ENCODE measurements around the gene OR2G3. TPM values are rescaled to one million over a fixed set of nuclear protein-coding genes. Genes with fewer than 3 reads are reported as not detected.
A peak's percentile ranks its signal among the peaks of the same experiment; 100 is the strongest.

The OR2G3 gene
- total RNA-seq, 4 donors from 2014 or later, result not detected

- 63 to 64% methylated on average over 4 of the region's 4 CpGs for WGBS, 2 donors
- intact Hi-C loops (cut with DNase I; ENCODE audit: low total_unique reads), result no loop called here
- TF ChIP-seq, protein P1, sequence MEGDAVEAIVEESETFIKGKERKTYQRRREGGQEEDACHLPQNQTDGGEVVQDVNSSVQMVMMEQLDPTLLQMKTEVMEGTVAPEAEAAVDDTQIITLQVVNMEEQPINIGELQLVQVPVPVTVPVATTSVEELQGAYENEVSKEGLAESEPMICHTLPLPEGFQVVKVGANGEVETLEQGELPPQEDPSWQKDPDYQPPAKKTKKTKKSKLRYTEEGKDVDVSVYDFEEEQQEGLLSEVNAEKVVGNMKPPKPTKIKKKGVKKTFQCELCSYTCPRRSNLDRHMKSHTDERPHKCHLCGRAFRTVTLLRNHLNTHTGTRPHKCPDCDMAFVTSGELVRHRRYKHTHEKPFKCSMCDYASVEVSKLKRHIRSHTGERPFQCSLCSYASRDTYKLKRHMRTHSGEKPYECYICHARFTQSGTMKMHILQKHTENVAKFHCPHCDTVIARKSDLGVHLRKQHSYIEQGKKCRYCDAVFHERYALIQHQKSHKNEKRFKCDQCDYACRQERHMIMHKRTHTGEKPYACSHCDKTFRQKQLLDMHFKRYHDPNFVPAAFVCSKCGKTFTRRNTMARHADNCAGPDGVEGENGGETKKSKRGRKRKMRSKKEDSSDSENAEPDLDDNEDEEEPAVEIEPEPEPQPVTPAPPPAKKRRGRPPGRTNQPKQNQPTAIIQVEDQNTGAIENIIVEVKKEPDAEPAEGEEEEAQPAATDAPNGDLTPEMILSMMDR (IDR thresholded peaks at IDR 0.05), result no peak
- TF ChIP-seq POLR2A (IDR thresholded peaks at IDR 0.05), result no peak
- H3K4me3 ChIP-seq (ENCODE audit: low read depth, poor library complexity, severe bottlenecking), result no peak overlapping the region
- DNase-seq (ENCODE audit: low spot score in 2 of 2), result no peak
Observed at GRCh38 chr1:247638011-247638410, 32.6 kb downstream of the OR2G3 start.

DNA sequence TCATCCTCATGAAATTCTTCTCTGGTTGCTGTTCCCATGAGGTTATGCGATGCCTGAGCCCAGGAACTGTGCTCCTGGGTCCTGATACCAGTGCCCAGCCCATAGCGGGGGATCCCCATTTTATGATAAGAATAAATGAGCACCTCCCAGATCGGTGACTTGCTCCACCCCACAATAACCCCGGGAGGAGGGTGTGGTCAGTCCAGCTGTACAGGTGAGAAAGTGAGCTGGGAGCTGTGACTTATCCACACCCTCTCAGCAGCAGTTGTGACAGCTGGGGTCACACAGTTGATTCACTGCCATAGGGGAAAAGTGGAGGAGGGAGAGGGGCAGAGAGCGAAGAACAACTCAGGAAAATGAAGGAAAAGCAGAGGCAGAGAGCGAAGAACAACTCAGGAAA lies 33.4 kb downstream of the OR2G3 start:
- no peak overlapping the region for H3K4me3 ChIP-seq (ENCODE audit: low read depth, poor library complexity, severe bottlenecking)
- TF ChIP-seq POLR2A (IDR thresholded peaks at IDR 0.05), result no peak
- TF ChIP-seq, protein P1 (IDR thresholded peaks at IDR 0.05), result no peak
- 82 to 85% methylated on average over 6 of the region's 6 CpGs for WGBS, 2 donors
- intact Hi-C loops (cut with DNase I; ENCODE audit: low total_unique reads), result no loop called here
- DNase-seq (ENCODE audit: low spot score in 2 of 2), result no peak

DNA sequence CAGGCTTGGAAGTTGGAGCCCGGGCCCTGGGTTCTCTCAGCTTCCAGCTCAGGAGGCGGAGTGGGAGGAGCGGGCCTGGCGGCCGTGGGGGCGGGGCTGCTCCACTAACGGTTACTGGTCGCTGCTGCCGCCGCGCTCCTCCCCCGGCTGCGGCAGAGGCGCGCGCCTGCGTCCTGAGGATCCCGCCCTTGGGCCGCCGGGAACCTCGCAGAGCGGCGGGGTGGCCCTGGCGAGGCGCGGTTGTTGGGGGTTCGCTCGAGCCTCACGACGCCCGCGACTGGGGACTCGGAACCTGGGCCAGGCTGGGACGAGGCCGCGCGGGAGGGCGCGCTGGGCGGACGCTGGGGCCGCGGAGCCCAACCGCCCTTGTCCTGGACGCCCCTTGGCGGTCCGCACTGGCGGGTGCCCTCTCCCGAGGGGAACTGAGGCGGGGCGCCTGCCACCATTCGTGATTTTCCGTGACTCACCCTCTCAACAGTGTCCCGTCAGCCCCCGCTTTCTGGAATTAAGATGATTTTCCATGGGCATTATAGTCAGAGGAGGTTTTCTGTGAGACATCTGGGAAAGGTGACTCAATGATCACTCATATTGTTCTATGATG lies 34.1 kb downstream of the OR2G3 start:
- TF ChIP-seq POLR2A (IDR thresholded peaks at IDR 0.05), result no peak
- TF ChIP-seq, protein P1 (IDR thresholded peaks at IDR 0.05), result no peak
- WGBS, 2 donors, result 26 to 30% methylated on average over 29 to 53 of the region's 55 CpGs
- no peak overlapping the region for H3K4me3 ChIP-seq (ENCODE audit: low read depth, poor library complexity, severe bottlenecking)
- intact Hi-C loops (cut with DNase I; ENCODE audit: low total_unique reads), result no loop called here
- DNase-seq (ENCODE audit: low spot score in 2 of 2), result peak; percentile 31 to 94

GRCh38 chr1:247642742-247643141 lies 37.4 kb downstream of the OR2G3 start:
- intact Hi-C loops (cut with DNase I; ENCODE audit: low total_unique reads), result no loop called here
- no peak for DNase-seq (ENCODE audit: low spot score in 2 of 2)
- WGBS, 2 donors, result 81 to 82% methylated on average over 5 of the region's 5 CpGs
- no peak overlapping the region for H3K4me3 ChIP-seq (ENCODE audit: low read depth, poor library complexity, severe bottlenecking)
- TF ChIP-seq, protein P1 (IDR thresholded peaks at IDR 0.05), result no peak
- no peak for TF ChIP-seq POLR2A (IDR thresholded peaks at IDR 0.05)

DNA sequence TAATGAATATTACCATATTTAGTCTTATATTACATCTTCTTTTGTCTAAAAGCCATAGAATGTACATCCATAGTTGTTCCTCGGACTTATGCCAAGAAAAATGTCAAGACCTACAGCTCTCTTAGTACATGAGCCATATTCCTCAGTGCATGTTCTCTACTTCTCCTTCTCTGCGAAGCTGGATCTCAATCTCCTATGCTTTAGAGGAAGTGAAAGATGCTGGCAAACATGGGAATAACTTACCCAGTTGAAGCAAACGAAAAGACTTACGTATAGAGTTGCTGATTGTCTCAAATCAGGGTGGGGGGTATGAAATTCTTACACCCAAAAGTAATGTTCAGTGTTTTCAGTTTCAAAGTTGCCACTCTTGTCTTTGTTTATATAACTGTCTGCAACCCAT lies 41.5 kb downstream of the OR2G3 start:
- no peak for TF ChIP-seq POLR2A (IDR thresholded peaks at IDR 0.05)
- TF ChIP-seq, protein P1 (IDR thresholded peaks at IDR 0.05), result no peak
- intact Hi-C loops (cut with DNase I; ENCODE audit: low total_unique reads), result no loop called here
- WGBS, 2 donors, result 74% methylated on average over 4 of the region's 4 CpGs

DNA sequence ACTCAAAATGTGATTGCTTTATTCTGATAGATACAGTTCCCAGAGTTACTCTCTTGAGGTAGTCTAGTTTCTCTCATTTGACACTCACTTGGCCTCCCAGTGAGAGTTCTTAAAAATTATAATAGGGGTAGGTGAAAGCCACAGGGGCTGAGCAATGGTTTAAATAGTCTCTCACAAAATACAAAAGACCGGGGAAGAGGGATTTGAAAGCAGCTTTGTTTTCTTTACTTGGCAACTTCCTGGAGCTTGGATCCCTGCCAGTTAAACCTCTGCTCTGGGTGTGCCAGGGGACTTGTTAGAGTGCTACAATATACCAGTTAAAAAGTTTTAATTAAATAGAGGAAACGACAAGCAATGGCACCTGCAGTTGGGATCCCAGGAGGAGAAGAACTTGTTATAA lies 42.5 kb downstream of the OR2G3 start:
- no peak for TF ChIP-seq POLR2A (IDR thresholded peaks at IDR 0.05)
- TF ChIP-seq, protein P1 (IDR thresholded peaks at IDR 0.05), result no peak
- intact Hi-C loops (cut with DNase I; ENCODE audit: low total_unique reads), result no loop called here
- DNase-seq (ENCODE audit: low spot score in 2 of 2), result no peak
- WGBS, 2 donors, result 10 to 14% methylated on average over 2 of the region's 2 CpGs
- no peak overlapping the region for H3K4me3 ChIP-seq (ENCODE audit: low read depth, poor library complexity, severe bottlenecking)

More for the DNA sequence above, 41.5 kb downstream of the OR2G3 start:
- DNase-seq (ENCODE audit: low spot score in 2 of 2), result no peak
- no peak overlapping the region for H3K4me3 ChIP-seq (ENCODE audit: low read depth, poor library complexity, severe bottlenecking)
